ENCODE results near the gene TYW1.
"Not testable (repeated sequence)": the region's sequence is repeated elsewhere in the genome, so short reads cannot be mapped to it uniquely, and the experiment has no call there.

The TYW1 gene

DNA sequence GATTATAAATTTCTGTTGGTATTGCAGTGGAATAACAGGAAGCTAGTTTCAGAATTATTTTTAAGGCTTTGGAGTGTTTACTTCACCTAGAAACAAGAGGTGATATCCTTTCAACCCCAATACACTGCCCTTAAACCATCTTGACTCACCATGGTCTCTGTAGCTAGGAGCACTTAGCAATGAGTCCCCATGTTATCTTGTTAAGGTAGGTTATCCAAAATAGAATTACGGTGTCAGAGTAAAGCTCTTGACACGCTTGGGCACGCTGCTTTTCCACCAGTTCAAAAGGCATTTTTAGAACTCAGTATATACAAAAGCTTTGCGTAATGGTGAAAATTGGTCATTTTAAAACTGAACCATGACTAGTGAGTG is 46.9 kb downstream of the TYW1 start:
- in situ Hi-C loops (cut with MboI; ENCODE audit: low sequenced_read_pairs) = not testable (repeated sequence)

DNA sequence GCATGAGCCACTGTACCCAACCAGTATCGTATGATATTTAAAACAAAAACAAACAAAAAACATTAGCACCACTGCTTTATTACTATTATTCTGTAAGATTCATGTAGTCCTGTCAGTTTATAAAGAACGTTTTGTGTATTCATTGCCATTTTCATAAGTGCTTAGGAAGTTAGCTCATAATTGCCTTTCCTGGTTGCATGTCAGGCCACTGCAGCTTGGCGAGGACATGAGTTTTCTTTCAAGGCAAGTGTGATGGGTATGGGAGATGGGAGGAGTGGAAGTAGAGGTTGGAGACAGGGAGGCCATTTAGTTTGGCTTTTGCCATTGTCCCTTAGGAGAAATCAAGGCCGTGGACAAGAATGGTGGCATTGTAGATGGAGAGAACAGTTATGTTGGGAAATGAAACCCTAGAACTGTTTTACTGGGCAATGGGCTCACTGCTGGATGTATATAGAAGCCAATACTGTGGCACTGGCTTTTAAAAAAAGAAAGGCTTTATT is 48.9 kb downstream of the TYW1 start:
- in situ Hi-C loops (cut with MboI; ENCODE audit: low sequenced_read_pairs) = no loop called here

DNA sequence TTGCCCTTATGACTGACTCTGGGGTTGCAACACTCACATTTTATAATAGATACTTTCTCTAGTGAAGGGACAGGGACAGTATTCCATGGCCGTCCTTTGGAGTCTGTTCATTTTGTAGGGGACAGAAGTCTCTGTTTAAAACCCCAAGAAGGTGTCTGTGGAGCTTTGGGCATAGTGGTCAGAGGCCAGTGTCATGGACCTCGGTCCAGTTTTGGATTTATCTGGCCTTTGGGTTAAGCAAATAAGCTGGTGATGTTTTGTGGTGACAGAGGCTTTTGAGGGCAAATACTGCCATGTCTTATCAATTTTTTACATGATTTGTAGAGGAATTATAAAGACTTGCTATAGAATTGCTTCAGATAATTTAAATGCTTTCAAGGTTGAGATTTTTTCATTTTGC is 50.2 kb downstream of the TYW1 start:
- in situ Hi-C loops (cut with MboI; ENCODE audit: low sequenced_read_pairs) = not testable (repeated sequence)

DNA sequence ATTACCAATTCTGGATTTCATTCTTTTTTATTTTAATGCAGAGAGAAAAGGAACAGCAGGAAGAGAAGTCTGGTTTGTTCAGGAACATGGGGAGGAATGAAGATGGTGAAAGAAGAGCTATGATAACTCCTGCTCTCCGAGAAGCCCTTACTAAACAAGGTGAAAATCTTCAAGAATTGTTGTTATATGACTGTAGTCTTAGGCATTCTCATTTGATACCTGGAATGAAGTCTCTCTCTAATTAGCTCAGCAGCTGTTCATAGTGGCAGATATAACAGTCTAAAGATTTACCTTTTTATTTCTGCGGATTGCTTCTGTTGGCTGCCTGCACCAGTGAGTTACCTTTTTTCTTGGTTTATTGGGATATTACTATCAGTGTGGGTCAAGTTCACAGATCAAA is 53.3 kb downstream of the TYW1 start:
- in situ Hi-C loops (cut with MboI; ENCODE audit: low sequenced_read_pairs) = not testable (repeated sequence)

DNA sequence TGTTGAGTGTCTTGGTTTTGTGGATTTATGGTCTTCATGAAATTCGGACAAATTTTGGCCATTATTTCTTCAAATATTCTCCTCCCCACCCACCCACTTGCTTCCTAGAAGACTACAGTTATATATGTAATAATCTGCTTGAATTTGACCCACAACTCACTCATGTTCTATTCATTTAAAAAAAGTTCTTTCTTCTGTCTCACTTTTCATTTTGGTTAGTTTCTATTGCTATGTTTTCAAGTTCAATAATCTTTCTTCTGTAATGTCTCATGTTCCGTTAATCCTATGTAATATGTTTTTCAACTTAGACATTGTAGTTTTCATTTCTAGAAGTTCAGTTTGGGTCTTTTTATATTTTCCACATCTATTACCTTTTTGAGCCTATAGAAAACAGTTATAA is 55.5 kb downstream of the TYW1 start:
- in situ Hi-C loops (cut with MboI; ENCODE audit: low sequenced_read_pairs) = not testable (repeated sequence)

DNA sequence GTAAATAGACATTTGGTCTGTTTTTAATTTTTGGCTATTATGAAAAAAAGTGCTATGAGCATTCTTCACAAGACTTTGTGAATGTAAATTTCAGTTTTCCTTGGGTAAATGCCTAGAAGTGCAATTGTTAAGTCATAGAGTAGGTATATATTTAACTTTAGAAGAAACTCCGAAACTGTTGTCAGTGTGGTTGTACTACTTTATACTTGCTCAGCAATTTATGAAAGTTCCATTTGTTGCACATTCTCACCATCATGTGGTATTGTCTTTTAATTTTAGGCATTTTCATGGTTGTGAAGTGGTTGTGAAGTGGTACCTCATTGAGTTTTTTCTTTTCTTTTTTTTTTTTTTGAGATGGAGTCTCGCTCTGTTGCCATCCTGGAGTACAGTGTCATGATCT is 60.0 kb downstream of the TYW1 start:
- in situ Hi-C loops (cut with MboI; ENCODE audit: low sequenced_read_pairs) = no loop called here

DNA sequence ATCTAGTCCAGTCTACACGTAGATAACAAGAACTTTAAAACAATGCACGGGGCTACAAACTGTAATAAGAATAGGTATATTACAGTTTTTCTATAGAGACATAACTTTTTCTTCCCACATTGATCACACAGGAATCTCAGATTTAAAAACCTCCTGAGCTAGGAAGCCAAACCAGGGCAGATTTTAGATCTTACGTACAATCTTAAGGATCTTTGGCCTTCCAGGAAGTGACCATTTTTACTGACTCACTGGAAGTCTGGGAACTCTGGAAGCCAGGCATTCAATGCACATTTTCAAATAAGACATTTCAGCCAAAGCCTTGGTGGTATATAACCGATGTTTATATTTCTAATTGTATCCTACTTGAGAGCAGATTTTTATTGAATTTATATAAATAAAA is 64.7 kb downstream of the TYW1 start:
- in situ Hi-C loops (cut with MboI; ENCODE audit: low sequenced_read_pairs) = not testable (repeated sequence)

DNA sequence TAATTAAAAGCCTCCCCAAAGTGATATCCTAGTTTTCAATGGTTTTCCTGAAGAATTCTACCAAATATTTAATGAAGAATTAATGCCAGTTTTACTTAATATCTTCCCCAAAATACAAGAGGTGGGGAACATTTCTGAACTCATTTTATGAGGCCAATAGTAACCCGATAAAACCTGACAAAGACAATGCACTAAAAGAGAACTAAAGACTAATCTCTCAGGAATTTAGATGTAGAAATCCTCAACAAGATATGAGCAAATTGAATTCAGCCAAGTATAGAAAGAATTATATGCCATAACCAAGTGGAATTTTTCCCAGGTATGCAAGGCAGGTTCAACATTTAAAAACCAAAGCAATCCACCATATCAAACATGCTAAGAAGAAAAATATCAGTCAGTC is 66.2 kb downstream of the TYW1 start:
- in situ Hi-C loops (cut with MboI; ENCODE audit: low sequenced_read_pairs) = not testable (repeated sequence)

DNA sequence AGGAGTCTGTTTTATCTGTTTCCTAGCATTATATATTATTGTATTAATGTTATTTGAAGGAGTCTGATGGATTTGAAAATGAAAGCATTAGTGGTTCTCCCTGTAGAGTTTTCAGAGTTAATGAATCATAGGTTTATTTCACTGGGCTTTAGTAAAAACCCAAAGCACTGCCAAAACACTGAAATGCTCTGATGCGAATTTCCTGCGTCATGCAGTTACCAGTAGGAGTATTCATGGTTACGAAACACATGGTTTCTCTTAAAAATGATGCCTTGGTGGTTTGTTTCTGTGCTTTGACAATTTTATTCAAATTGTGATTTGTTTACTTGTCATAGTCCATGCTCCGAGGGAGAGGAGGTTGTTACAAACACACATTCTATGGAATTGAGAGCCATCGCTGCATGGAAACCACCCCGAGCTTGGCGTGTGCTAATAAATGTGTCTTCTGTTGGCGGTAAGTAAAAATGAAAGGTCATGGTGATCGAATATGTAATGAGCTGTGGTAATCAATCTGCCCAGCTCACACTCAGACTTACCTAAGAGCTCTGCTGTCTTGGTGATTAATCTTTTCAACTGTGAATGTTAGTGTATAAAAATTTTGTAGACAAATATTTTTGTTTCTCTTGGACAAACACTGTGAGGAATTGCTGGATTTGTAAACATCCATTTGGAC is 70.5 kb downstream of the TYW1 start:
- in situ Hi-C loops (cut with MboI; ENCODE audit: low sequenced_read_pairs) = not testable (repeated sequence)

DNA sequence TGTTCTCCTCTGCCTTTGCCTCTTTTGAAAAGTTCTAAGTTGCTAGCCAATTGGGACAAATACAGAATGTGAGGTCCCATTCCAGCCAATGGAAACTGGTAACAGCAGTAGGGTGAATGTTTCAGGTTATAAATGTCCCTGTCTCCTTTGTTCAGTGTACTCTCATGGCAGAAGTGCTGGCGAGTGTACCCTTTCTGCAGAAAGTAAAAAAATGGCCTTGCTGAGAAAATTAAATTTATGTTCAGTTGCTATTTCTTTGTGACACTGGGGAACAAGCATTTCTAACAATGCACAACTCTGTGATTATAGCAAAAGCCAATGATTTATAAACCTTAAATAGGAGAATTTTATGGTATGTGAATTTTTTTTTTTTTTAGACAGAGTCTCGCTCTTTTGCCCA is 79.5 kb downstream of the TYW1 start:
- in situ Hi-C loops (cut with MboI; ENCODE audit: low sequenced_read_pairs) = not testable (repeated sequence)

DNA sequence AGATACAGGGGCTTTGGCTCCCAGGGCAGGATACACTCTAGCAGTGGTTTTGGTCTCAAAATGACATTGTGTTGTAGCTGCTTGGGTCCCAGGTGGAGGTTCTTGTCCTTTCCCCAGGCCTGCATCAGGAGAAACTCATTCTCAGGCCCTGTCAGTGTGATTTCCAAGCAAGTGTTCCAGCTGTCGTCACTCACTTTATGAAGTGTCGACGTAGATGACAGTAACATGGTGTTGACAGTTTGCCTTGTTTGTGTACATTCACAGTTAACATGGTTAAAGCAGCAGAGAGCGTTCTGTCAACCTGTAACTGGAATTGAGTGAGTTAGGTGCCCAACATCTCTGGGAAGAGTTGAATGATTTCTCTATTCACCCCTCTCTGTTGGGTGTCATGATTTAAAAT is 86.2 kb downstream of the TYW1 start:
- in situ Hi-C loops (cut with MboI; ENCODE audit: low sequenced_read_pairs) = not testable (repeated sequence)

DNA sequence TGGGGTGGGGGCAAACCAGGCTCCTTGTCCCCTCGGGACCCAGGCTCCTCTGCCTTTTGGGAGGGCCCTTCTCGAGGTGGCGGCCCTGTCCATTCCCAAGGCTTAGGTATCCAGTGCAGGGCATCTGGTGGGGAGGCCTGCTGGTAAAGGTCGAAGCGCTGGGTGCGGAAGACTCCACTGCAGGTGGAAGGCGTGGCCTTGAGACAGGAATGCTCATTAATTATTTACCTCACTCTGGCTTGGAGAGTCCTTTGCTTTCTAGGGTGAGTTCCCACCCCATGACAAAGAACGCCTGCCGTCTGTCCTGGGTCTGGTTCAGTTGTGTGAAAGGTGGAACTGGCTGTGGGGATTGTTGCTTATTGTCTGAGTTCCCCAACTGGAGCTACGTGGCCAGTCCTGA is 92.6 kb downstream of the TYW1 start:
- in situ Hi-C loops (cut with MboI; ENCODE audit: low sequenced_read_pairs) = not testable (repeated sequence)

DNA sequence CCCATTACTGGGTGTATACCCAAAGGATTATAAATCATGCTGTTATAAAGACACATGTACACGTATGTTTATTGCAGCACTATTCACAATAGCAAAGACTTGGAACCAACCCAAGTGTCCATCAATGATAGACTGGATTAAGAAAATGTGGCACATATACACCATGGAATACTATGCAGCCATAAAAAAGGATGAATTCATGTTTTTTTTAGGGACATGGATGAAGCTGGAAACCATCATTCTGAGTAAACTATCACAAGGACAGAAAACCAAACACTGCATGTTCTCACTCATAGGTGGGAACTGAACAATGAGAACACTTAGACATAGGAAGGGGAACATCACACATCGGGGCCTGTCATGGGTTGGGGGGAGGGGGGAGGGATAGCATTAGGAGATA is 94.4 kb downstream of the TYW1 start:
- in situ Hi-C loops (cut with MboI; ENCODE audit: low sequenced_read_pairs) = not testable (repeated sequence)

DNA sequence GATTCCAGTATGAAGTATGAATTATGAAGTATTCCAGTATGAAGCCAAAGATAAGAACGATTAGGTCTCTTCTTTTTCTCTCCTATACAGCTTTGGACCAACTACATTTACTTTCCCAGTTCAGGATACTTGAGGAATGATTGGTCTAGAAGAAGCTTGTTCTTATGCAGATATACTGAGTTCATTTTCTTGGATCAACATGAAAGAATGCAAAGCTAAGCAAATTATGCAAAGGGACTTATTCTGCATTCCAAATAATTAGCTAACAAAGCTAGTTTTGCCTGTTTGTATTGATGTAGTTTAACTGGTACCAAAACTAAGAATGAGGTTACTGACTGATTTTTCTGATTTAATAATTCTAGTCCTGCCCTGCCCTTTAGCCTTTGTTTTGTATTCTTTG is 101.4 kb downstream of the TYW1 start:
- in situ Hi-C loops (cut with MboI; ENCODE audit: low sequenced_read_pairs) = not testable (repeated sequence)

DNA sequence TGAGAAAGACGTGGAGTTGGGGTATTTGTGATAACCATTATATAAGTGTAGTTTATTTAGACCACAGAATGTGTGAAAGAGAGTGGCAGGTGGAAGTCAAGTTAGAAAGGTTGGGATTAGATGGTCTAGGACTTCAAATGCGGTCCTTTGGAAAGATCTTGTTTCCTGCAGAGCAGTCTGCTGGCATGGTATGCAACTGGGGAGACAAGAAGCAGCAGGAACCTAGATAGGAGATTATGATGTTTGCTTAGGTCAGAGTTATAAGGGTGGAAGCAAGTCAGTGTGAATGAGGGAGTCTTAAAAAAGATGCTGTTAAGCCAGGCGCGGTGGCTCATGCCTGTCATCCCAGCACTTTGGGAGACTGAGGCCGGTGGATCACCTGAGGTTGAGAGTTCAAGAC is 102.8 kb downstream of the TYW1 start:
- in situ Hi-C loops (cut with MboI; ENCODE audit: low sequenced_read_pairs) = not testable (repeated sequence)

DNA sequence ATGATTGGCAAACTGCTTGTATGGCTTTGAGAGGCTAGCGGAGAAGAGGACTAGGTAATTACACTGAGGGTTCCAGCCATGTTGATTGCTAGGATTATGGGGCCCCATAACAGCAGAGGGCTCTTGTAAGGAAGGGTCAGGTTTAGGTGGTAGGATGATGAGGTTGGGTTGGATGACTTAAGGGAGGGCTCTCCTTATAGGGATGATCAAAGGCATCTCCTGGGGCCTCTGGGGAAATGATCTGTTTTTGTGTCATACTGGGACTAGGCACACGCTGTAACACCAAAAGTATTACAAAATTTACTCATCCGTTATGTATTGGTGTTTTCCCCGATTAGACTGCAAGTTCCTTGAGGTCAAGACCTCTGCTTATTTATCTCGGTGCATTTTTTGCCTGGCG is 103.4 kb downstream of the TYW1 start:
- in situ Hi-C loops (cut with MboI; ENCODE audit: low sequenced_read_pairs) = not testable (repeated sequence)

DNA sequence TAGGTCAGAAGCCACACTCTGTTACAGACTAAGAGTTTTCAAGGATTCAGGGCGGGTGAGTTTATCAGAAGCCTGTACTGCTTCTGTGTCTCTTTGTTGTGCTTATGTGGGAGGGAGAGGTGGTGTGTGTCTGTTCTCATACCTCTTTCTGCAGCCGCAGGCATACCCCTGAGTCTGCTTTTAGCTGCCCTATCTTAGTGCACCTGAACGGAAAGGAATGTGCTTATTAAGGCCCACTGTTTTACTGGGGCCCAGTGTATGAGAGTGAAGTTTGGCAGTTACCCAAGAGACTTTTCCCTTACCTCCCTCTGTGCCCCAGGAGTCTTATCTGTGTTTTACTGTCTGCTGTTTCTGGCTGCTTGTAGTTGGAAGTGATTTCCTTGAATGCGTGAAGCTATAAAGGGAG is 104.3 kb downstream of the TYW1 start:
- in situ Hi-C loops (cut with MboI; ENCODE audit: low sequenced_read_pairs) = no loop called here

DNA sequence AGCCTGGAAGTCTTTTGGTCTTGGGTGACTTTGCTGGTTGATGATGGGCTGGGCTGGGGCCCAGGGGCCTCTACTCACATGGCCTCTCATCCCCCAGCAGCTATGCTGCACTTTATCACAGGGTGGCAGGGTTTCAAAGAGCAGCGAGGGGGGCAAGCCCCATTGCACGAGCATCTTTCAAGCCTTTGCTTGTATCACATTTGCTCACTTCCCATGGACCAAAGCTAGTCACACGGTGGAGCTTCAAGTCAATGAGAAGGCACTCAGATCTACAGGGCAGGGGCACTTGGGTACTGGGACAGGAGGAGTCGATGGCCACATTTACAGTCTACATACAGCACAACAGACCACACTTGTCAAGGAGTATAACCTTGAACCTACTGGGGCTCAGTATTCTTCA is 108.3 kb downstream of the TYW1 start:
- in situ Hi-C loops (cut with MboI; ENCODE audit: low sequenced_read_pairs) = not testable (repeated sequence)

DNA sequence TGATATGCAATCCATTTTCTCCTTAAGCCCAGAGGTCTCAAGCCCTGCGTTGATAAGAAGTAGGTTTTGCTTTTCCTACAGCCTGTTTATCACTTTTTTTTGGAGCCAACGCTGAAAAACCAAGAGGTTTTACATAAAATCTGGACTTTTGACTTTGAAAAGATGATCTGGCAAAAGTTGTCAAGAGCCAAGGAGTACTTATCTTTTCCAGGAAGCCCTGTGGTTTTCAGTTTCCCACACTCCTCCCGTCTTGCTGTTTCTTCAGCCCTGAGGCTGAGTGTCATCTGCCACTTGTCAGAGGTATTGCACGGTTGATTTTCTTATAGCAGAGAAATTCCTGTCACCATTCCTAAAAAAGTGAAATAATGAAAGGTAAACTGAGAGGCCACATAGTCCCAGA is 108.7 kb downstream of the TYW1 start:
- in situ Hi-C loops (cut with MboI; ENCODE audit: low sequenced_read_pairs) = no loop called here

DNA sequence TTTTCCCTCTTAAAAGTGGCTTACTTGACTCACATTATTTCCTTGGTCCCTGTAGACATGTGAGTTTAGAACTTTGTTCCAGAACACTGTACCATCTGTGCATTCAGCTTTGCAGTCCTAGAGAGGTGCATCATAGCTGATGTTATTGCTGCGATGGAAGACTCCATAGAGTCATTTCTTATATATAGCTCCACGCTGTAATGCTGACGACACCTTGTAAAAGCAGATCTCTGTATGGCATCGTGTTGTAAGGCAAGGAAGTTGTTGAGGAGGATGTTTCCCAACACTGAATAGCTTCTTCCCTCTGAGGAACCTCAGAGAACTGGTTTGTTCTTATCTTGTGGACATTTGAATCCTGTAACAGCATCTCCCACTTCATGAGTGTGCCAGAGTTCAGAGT is 109.6 kb downstream of the TYW1 start:
- in situ Hi-C loops (cut with MboI; ENCODE audit: low sequenced_read_pairs) = not testable (repeated sequence)

DNA sequence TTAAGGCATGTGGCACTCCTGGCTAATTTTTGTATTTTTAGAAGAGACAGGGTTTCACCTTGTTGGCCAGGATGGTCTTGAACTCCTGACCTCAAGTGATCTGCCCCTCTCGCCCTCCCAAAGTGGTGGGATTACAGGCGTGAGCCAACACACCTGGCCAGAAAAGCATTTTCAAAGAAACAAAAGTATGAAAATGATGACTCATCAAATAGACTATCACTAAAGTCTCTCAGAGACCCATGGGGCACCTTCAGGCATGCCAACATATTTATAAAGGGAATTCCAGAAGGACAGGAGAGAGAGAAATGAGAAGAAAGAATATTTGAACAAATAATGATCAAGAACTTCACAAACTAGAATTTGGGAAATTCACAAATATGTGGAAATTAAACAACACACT is 114.7 kb downstream of the TYW1 start:
- in situ Hi-C loops (cut with MboI; ENCODE audit: low sequenced_read_pairs) = not testable (repeated sequence)

DNA sequence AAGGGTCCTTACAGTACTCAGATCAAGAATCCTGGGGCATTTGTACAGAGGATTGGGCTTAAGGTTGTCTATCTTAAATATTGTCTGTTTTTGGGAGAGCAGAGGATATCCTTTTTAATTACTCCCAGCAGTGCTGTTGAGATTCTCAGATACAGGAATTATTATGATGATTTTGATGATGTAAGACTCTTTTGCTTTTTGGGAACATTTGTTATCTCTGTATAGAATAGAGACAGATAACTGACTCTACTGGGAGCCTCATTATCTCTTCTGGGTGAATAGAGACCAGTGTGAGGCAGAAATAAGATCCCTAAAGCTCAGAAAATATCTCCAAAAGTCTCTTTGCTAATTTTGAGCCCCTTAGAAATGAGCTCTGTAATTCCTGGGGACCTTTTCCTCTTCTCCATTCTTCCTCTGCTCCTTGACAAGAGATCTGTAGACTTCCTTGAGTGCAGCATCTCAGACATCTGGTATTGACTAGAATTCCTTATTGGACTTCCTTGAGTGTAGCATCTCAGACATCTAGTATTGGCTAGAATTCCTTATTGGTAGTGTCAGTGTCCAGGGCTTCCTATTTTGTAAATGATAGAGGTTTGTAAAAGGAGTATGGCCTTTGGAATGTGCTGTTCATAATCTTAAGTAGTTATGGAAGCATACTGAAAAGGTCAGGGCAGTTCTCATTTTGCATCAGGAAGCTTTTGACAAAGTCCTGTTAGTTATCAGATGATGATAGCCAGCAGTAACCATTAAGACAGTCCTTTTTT is 118.0 kb downstream of the TYW1 start:
- in situ Hi-C loops (cut with MboI; ENCODE audit: low sequenced_read_pairs) = not testable (repeated sequence)
